ENCODE data around the gene PLCB1. TPM values are rescaled to one million over a fixed set of nuclear protein-coding genes. Genes with fewer than 3 reads are reported as not detected.

Gene PLCB1
- total RNA-seq, 6 experiments from 2014 or later = 17.2 to 25.7 (median 23.1) TPM

DNA sequence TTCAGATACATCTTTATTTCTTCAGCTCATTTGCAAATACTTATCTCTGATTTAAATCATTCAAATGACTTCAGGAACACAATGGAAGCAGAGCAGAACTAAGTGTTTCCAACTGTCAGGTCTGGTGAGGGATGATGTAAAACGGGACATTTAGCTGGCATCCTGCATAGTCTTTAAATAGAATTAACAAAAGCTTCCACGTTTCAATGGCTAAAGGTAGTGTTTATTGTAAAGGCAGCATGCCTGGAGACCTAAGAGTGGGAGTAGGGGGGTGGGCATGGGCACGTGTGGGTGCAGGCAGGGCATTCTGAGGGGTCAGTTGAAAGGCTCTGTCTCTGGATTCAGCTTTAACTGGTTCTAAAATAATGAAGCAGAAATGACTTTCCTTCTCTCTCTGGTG, 174.9 kb downstream of the PLCB1 start:
- DNase-seq = no peak
- Mint-ChIP-seq H3K27me3 (ENCODE audit: insufficient read depth) (no peaks in the 10 kb centered on the region), H3K4me1 (ENCODE audit: low read depth) (peaks cover 9% of the 10 kb centered on the region), H3K4me3 (no peak overlapping the region), H3K9me3 (no peaks in the 10 kb centered on the region), H3K27ac (no peak overlapping the region), H3K36me3 (ENCODE audit: low read depth) (no peaks in the 10 kb centered on the region)
- TF ChIP-seq, protein P1, sequence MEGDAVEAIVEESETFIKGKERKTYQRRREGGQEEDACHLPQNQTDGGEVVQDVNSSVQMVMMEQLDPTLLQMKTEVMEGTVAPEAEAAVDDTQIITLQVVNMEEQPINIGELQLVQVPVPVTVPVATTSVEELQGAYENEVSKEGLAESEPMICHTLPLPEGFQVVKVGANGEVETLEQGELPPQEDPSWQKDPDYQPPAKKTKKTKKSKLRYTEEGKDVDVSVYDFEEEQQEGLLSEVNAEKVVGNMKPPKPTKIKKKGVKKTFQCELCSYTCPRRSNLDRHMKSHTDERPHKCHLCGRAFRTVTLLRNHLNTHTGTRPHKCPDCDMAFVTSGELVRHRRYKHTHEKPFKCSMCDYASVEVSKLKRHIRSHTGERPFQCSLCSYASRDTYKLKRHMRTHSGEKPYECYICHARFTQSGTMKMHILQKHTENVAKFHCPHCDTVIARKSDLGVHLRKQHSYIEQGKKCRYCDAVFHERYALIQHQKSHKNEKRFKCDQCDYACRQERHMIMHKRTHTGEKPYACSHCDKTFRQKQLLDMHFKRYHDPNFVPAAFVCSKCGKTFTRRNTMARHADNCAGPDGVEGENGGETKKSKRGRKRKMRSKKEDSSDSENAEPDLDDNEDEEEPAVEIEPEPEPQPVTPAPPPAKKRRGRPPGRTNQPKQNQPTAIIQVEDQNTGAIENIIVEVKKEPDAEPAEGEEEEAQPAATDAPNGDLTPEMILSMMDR (IDR thresholded peaks at IDR 0.05) = no peak

DNA sequence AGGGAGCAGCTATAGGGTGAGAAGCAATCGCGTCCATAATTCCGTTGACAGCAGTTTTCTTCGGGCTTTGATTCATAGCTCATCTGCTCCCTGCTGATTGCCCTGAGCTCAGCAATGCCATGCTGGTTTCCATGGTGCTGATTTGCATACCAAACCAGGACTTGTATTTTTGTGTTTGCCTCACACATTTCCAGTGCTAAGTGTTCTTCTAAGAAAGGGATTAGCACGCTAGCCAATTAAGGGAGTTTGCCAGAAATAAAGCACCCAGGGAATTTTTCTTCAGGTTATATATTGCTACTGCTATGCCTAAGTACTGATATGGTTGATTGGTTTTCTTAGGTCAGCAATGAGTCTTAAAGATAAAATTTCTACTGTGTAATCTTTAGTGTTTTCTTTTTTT, 177.6 kb downstream of the PLCB1 start:
- DNase-seq = no peak

GRCh38 chr20:8310618-8311017, 178.6 kb downstream of the PLCB1 start:
- DNase-seq = no peak
- Mint-ChIP-seq H3K4me1 (ENCODE audit: low read depth) (peaks cover 6% of the 10 kb centered on the region), H3K27ac (no peak overlapping the region), H3K9me3 (no peaks in the 10 kb centered on the region), H3K27me3 (ENCODE audit: insufficient read depth) (peaks cover 3% of the 10 kb centered on the region; the same call in 1 of the 2 replicates), H3K4me3 (no peak overlapping the region), H3K36me3 (ENCODE audit: low read depth) (no peaks in the 10 kb centered on the region)
- TF ChIP-seq, protein P1 (IDR thresholded peaks at IDR 0.05) = no peak

More for the DNA sequence above, 177.6 kb downstream of the PLCB1 start:
- H3K4me1 Mint-ChIP-seq (ENCODE audit: low read depth) = peaks cover 9% of the 10 kb centered on the region
- H3K36me3 Mint-ChIP-seq (ENCODE audit: low read depth) = no peaks in the 10 kb centered on the region
- TF ChIP-seq, protein P1 (IDR thresholded peaks at IDR 0.05) = no peak
- H3K27me3 Mint-ChIP-seq (ENCODE audit: insufficient read depth) = no peaks in the 10 kb centered on the region
- H3K27ac Mint-ChIP-seq = no peak overlapping the region
- H3K4me3 Mint-ChIP-seq = no peak overlapping the region
- no peaks in the 10 kb centered on the region for H3K9me3 Mint-ChIP-seq

DNA sequence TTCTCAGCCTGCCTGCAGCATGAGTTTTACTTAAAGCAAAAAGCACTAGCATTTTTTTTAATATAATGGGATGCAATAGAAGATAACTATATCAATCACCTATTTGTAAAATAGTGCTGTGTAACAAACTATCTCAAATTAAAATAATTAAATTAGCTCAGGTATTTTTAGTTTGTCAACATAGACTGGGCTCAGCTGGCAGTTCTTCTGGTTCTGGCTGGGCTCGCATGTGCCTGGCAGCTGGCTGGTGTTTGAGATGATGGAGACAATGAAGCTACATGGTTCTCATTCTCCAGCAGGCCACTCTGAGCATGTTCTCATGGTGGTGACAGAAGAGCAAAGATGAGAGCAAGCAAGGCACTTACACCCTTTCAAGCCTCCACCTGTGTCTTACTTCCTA, 181.0 kb downstream of the PLCB1 start:
- no peaks in the 10 kb centered on the region for H3K36me3 Mint-ChIP-seq (ENCODE audit: low read depth)
- DNase-seq = no peak
- H3K9me3 Mint-ChIP-seq = no peaks in the 10 kb centered on the region
- TF ChIP-seq, protein P1 (IDR thresholded peaks at IDR 0.05) = no peak
- no peak overlapping the region for H3K27ac Mint-ChIP-seq
- H3K4me3 Mint-ChIP-seq = no peak overlapping the region
- no peaks in the 10 kb centered on the region for H3K4me1 Mint-ChIP-seq (ENCODE audit: low read depth)
- peaks cover 3% of the 10 kb centered on the region; the same call in 1 of the 2 replicates for H3K27me3 Mint-ChIP-seq (ENCODE audit: insufficient read depth)

DNA sequence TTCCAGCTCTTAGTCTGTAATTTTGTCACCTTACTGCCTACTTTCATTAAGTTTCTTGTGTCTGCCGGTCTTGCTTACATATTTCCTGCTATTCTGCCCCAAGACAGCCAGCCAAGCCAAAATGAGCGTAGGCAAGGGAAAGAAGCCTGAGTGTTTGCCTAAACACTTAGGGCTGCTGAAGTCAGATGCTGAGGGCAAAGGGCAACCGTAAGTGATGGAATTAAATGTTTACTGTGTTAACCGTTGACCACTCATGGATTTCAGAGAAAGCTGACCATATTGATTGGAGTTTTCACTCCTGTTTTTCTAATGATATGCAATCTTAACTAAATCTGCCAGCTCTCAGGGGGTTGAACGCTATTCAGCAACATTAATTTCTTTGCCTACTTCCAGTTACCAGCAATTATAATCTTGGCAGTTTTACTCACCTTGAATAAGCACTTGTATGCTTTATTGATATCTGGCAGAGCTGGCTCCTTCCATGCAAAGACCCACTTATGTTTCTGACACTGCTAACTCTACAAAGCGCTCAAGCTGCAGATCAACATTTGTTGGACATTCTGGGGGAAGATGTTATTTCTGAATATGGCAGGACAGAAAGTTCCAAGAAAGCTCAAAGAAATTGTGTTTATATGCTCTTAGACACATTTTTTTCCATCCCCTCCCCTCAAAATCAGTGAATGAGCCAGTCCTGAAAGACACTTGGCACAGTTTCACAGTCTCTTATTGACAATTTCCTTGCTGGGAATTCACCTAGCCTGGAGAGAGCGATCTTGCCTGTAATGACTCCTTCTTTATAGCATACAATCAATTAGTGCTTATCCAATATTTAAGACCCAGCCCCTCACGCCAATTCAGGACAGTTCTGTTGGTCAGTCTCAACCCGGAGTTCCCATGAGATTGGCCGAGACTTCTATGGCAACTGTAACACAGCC, 183.8 kb downstream of the PLCB1 start:
- Mint-ChIP-seq H3K27me3 (ENCODE audit: insufficient read depth) (peaks cover 3% of the 10 kb centered on the region; the same call in 1 of the 2 replicates), H3K27ac (no peak overlapping the region), H3K4me1 (ENCODE audit: low read depth) (no peaks in the 10 kb centered on the region), H3K4me3 (no peak overlapping the region), H3K9me3 (no peaks in the 10 kb centered on the region), H3K36me3 (ENCODE audit: low read depth) (no peaks in the 10 kb centered on the region)
- TF ChIP-seq, protein P1 (IDR thresholded peaks at IDR 0.05) = no peak
- DNase-seq = no peak

Data from HFFc6 (cell line).